Measurements from ENCODE around the gene LEMD2. TPM values are rescaled to one million over a fixed set of nuclear protein-coding genes. Genes with fewer than 3 reads are reported as not detected.

Gene LEMD2
- total RNA-seq, 2 experiments from 2014 or later: 70.6 to 76.1 TPM

GRCh38 chr6:33764036-33764435 is 24.9 kb downstream of the LEMD2 start:
- DNase-seq: no peak
- ChIA-PET POLR2A (no interaction called here), CTCF (interaction anchor here (1.0 to 1.3 kb wide), 3 partner anchors 9 to 53 kb away, joined by 3 read pairs; partner anchors contain the start of gene UQCC2)
- Mint-ChIP-seq H3K27ac (no peak overlapping the region), H3K4me3 (no peak overlapping the region), H3K27me3 (peaks cover 6% of the 10 kb centered on the region), H3K9me3 (no peaks in the 10 kb centered on the region), H3K4me1 (peaks cover 3% of the 10 kb centered on the region), H3K36me3 (ENCODE audit: low read depth) (no peaks in the 10 kb centered on the region)

GRCh38 chr6:33763483-33763882 is 25.4 kb downstream of the LEMD2 start:
- no peak overlapping the region for H3K27ac Mint-ChIP-seq
- no peak overlapping the region for H3K4me3 Mint-ChIP-seq
- POLR2A ChIA-PET: no interaction called here
- H3K9me3 Mint-ChIP-seq: no peaks in the 10 kb centered on the region
- H3K27me3 Mint-ChIP-seq: peaks cover 6% of the 10 kb centered on the region
- no peak for DNase-seq
- CTCF ChIA-PET: interaction anchor here (1.2 kb wide), 1 partner anchor 9 kb away, joined by 3 read pairs; no protein-coding TSS in a partner anchor
- peaks cover 1% of the 10 kb centered on the region for H3K4me1 Mint-ChIP-seq
- no peaks in the 10 kb centered on the region for H3K36me3 Mint-ChIP-seq (ENCODE audit: low read depth)

- Mint-ChIP-seq H3K9me3 (no peaks in the 10 kb centered on the region), H3K27ac (no peak overlapping the region), H3K27me3 (peaks cover 4% of the 10 kb centered on the region), H3K4me3 (no peak overlapping the region), H3K36me3 (ENCODE audit: low read depth) (no peaks in the 10 kb centered on the region), H3K4me1 (no peaks in the 10 kb centered on the region)
- POLR2A ChIA-PET: no interaction called here
- DNase-seq: no peak
- CTCF ChIA-PET: interaction anchor here (1.7 to 2.6 kb wide), 2 partner anchors 49 to 52 kb away, joined by 4 to 13 read pairs; partner anchors contain the start of gene UQCC2
Measured at GRCh38 chr6:33762713-33763112, 26.2 kb downstream of the LEMD2 start.

GRCh38 chr6:33761922-33762629 is 26.9 kb downstream of the LEMD2 start:
- no peaks in the 10 kb centered on the region for H3K27me3 Mint-ChIP-seq
- no peaks in the 10 kb centered on the region for H3K9me3 Mint-ChIP-seq
- no peaks in the 10 kb centered on the region for H3K4me1 Mint-ChIP-seq
- H3K27ac Mint-ChIP-seq: no peak overlapping the region
- peak; percentile 59 for DNase-seq
- ChIA-PET POLR2A (no interaction called here), CTCF (interaction anchor here (0.5 to 2.6 kb wide), 7 partner anchors 10 to 240 kb away, joined by 3 to 13 read pairs (median 3); partner anchors contain the start of gene UQCC2)
- H3K4me3 Mint-ChIP-seq: no peak overlapping the region
- H3K36me3 Mint-ChIP-seq (ENCODE audit: low read depth): no peaks in the 10 kb centered on the region

- ChIA-PET POLR2A (interaction anchor here (1.0 kb wide), 1 partner anchor 10 kb away, joined by 4 read pairs; no protein-coding TSS in a partner anchor), CTCF (interaction anchor here (0.5 to 2.6 kb wide), 7 partner anchors 9 to 241 kb away, joined by 3 to 13 read pairs (median 3); partner anchors contain the start of gene UQCC2)
- Mint-ChIP-seq H3K4me3 (no peak overlapping the region), H3K27ac (no peak overlapping the region), H3K27me3 (no peaks in the 10 kb centered on the region), H3K9me3 (no peaks in the 10 kb centered on the region), H3K36me3 (ENCODE audit: low read depth) (no peaks in the 10 kb centered on the region), H3K4me1 (no peaks in the 10 kb centered on the region)
- DNase-seq: no peak
Measured at GRCh38 chr6:33761581-33761921, 27.4 kb downstream of the LEMD2 start.

GRCh38 chr6:33759887-33760629 is 28.9 kb downstream of the LEMD2 start:
- ChIA-PET POLR2A (interaction anchor here (1.2 kb wide), 1 partner anchor 49 kb away, joined by 4 read pairs; the partner anchor contains the start of gene UQCC2), CTCF (interaction anchor here (1.0 to 1.9 kb wide), 3 partner anchors 14 to 295 kb away, joined by 4 to 5 read pairs (median 5); partner anchors contain the start of gene IP6K3)

GRCh38 chr6:33758815-33759216 is 30.1 kb downstream of the LEMD2 start:
- Mint-ChIP-seq H3K27ac (no peak overlapping the region), H3K9me3 (no peaks in the 10 kb centered on the region), H3K27me3 (no peaks in the 10 kb centered on the region), H3K36me3 (ENCODE audit: low read depth) (no peaks in the 10 kb centered on the region), H3K4me1 (no peaks in the 10 kb centered on the region), H3K4me3 (no peak overlapping the region)
- ChIA-PET CTCF (interaction anchor here (0.7 to 1.2 kb wide), 2 partner anchors 14 to 47 kb away, joined by 3 read pairs; partner anchors contain the start of gene UQCC2), POLR2A (interaction anchor here (1.2 kb wide), 1 partner anchor 47 kb away, joined by 4 read pairs; the partner anchor contains the start of gene UQCC2)
- no peak for DNase-seq

More at GRCh38 chr6:33759887-33760629, 28.9 kb downstream of the LEMD2 start:
- Mint-ChIP-seq H3K27ac (no peak overlapping the region), H3K4me3 (no peak overlapping the region), H3K27me3 (no peaks in the 10 kb centered on the region), H3K36me3 (ENCODE audit: low read depth) (no peaks in the 10 kb centered on the region), H3K9me3 (no peaks in the 10 kb centered on the region), H3K4me1 (no peaks in the 10 kb centered on the region)
- no peak for DNase-seq

GRCh38 chr6:33757906-33758305 is 31.0 kb downstream of the LEMD2 start:
- Mint-ChIP-seq H3K9me3 (no peaks in the 10 kb centered on the region), H3K27ac (no peak overlapping the region), H3K4me3 (no peak overlapping the region), H3K36me3 (ENCODE audit: low read depth) (no peaks in the 10 kb centered on the region), H3K4me1 (no peaks in the 10 kb centered on the region), H3K27me3 (no peaks in the 10 kb centered on the region)
- DNase-seq: no peak
- CTCF ChIA-PET: no interaction called here
- POLR2A ChIA-PET: no interaction called here

- no peak for DNase-seq
- H3K27ac Mint-ChIP-seq: no peak overlapping the region
- H3K4me1 Mint-ChIP-seq: no peaks in the 10 kb centered on the region
- ChIA-PET POLR2A (no interaction called here), CTCF (no interaction called here)
- H3K36me3 Mint-ChIP-seq (ENCODE audit: low read depth): no peaks in the 10 kb centered on the region
- no peak overlapping the region for H3K4me3 Mint-ChIP-seq
- H3K9me3 Mint-ChIP-seq: no peaks in the 10 kb centered on the region
- H3K27me3 Mint-ChIP-seq: no peaks in the 10 kb centered on the region
Measured at GRCh38 chr6:33757113-33757512, 31.8 kb downstream of the LEMD2 start.

GRCh38 chr6:33756211-33756954 is 32.5 kb downstream of the LEMD2 start:
- no peak for DNase-seq
- H3K4me3 Mint-ChIP-seq: no peak overlapping the region
- ChIA-PET POLR2A (no interaction called here), CTCF (no interaction called here)
- H3K36me3 Mint-ChIP-seq (ENCODE audit: low read depth): no peaks in the 10 kb centered on the region
- H3K4me1 Mint-ChIP-seq: no peaks in the 10 kb centered on the region
- H3K27me3 Mint-ChIP-seq: no peaks in the 10 kb centered on the region
- H3K27ac Mint-ChIP-seq: no peak overlapping the region
- H3K9me3 Mint-ChIP-seq: no peaks in the 10 kb centered on the region

- DNase-seq: no peak
Measured at GRCh38 chr6:33755070-33755869, 33.7 kb downstream of the LEMD2 start.

GRCh38 chr6:33754222-33754621 is 34.7 kb downstream of the LEMD2 start:
- Mint-ChIP-seq H3K36me3 (ENCODE audit: low read depth) (no peaks in the 10 kb centered on the region), H3K27ac (no peak overlapping the region), H3K4me1 (no peaks in the 10 kb centered on the region), H3K4me3 (no peak overlapping the region), H3K9me3 (no peaks in the 10 kb centered on the region), H3K27me3 (no peaks in the 10 kb centered on the region)
- POLR2A ChIA-PET: no interaction called here
- CTCF ChIA-PET: interaction anchor here (1.8 kb wide), 1 partner anchor 10 kb away, joined by 5 read pairs; no protein-coding TSS in a partner anchor
- DNase-seq: no peak

More at GRCh38 chr6:33755070-33755869, 33.7 kb downstream of the LEMD2 start:
- no peak overlapping the region for H3K27ac Mint-ChIP-seq
- no peaks in the 10 kb centered on the region for H3K27me3 Mint-ChIP-seq
- H3K9me3 Mint-ChIP-seq: no peaks in the 10 kb centered on the region
- no peaks in the 10 kb centered on the region for H3K36me3 Mint-ChIP-seq (ENCODE audit: low read depth)
- no peak overlapping the region for H3K4me3 Mint-ChIP-seq
- no peaks in the 10 kb centered on the region for H3K4me1 Mint-ChIP-seq
- ChIA-PET CTCF (no interaction called here), POLR2A (no interaction called here)

All from activated CD4-positive, alpha-beta memory T cell treated with anti-CD3 and anti-CD28 coated beads, Interleukin-2, amount 10 ng/mL, durations not matched to agents 7 days and 5 days (primary cell).